ENCODE results near the gene ZNF44.

The ZNF44 gene

DNA sequence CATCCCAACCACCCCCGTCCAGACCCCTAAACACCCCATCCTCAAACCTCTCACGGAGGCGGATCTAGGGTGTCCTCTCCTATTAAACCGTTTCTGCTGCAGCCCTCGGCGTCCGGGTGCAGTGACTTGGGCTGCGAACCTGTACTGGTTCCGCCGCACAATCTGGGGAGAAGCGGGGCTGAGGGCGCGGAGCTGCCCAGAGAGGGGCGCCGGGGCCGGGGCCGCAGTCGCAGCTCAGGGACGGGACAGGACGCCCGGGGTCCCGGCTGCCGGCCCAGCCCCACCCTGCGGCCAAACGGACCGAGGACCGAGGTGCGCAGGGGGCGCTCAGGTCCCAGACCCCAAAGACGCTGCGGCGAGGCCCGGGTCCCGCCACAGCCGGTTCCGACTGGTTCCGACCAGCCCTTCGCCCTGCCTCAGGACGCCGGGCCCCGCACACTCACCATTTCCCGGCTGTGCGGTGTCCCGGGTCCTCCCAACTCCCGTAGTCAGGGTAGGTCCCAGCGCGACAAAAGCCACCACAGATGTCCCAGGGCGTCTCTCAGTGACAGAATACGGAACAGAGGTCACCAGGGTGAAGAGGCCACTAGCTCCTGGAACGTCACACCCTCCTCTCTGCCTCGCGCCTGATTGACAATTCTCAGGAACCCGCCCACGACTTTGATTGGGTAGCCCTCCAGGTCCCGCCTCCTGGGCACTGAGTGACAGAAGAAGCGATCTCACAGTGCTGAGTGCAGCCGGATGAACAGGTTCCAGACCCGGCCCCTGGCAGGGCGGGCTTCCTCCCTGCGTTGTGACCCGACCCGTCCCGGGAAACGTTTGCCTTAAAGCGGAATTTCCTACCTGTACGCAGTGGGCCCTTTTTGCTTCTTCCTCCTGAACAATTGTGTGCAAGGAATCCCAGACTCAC, at the start of gene ZNF44:
TSS of gene ZNF44 (minus strand) at position 635 of the 910 bp plus-strand sequence. CDS start at position 446, 189 bp downstream.
- TF ChIP-seq, protein P1, sequence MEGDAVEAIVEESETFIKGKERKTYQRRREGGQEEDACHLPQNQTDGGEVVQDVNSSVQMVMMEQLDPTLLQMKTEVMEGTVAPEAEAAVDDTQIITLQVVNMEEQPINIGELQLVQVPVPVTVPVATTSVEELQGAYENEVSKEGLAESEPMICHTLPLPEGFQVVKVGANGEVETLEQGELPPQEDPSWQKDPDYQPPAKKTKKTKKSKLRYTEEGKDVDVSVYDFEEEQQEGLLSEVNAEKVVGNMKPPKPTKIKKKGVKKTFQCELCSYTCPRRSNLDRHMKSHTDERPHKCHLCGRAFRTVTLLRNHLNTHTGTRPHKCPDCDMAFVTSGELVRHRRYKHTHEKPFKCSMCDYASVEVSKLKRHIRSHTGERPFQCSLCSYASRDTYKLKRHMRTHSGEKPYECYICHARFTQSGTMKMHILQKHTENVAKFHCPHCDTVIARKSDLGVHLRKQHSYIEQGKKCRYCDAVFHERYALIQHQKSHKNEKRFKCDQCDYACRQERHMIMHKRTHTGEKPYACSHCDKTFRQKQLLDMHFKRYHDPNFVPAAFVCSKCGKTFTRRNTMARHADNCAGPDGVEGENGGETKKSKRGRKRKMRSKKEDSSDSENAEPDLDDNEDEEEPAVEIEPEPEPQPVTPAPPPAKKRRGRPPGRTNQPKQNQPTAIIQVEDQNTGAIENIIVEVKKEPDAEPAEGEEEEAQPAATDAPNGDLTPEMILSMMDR (IDR thresholded peaks at IDR 0.05; ENCODE audit: control insufficient read depth, insufficient read depth, low read depth, low read length, missing control alignments): no peak
- H3K4me3 ChIP-seq (ENCODE audit: control insufficient read depth, low read depth, low read length): peak within 1 kb of the TSS; percentile 69
- peak; percentile 68 for DNase-seq (ENCODE audit: low read depth)

DNA sequence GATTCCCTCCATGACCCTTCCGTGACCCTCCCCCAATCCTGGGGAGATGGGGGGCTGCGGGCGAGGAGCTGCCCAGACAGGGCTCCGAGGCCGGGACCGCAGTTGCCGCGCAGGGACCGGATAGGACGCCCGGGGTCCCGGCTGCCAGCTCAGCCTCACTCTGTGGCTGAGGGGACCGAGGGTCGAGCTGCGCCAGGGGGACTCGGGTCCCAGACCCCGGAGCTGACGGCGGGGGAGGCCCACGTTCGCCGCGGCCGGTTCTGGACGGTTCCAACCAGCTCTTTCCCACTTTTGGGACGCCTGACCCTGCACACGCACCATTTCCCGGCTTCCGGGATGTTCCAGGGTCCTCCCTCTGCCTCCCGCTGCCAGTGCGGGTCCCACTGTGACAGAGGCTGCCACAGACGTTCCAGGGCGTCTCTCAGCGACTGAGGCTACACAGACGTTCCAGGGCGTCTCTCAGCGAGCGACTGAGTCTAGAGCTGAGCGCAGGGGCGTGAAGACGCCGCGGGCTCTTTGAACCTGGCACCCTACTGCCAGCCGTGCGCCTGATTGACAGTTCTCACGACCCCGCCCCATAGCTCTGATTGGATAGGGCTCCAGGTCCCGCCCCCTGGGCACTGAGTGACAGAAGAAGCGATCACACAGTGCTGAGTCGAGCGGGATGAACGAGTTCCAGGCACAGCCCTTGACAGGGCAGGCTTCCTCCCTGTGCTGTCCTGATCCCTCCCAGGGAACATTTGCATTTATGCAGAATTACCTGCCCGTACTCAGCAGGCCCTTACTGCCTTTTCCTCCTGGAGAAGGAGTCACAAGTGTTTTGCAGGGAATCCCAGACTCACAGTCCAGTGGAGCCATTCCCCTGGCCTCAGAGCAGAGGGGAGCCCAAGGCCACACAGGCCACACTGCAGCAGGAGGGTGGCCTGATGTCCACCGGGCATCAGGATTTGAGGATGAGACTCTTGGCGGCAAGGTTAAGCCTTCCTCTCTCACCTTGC, 38.8 kb upstream of the ZNF44 start, which contains the start of gene ZNF563:
TSS of gene ZNF563 (minus strand) at position 472 of the 998 bp plus-strand sequence. CDS start at position 321, 151 bp downstream.
- DNase-seq (ENCODE audit: low read depth): peak; percentile 73
- TF ChIP-seq, protein P1 (IDR thresholded peaks at IDR 0.05; ENCODE audit: control insufficient read depth, insufficient read depth, low read depth, low read length, missing control alignments): no peak
- peak within 1 kb of the TSS; percentile 96 for H3K4me3 ChIP-seq (ENCODE audit: control insufficient read depth, low read depth, low read length)

DNA sequence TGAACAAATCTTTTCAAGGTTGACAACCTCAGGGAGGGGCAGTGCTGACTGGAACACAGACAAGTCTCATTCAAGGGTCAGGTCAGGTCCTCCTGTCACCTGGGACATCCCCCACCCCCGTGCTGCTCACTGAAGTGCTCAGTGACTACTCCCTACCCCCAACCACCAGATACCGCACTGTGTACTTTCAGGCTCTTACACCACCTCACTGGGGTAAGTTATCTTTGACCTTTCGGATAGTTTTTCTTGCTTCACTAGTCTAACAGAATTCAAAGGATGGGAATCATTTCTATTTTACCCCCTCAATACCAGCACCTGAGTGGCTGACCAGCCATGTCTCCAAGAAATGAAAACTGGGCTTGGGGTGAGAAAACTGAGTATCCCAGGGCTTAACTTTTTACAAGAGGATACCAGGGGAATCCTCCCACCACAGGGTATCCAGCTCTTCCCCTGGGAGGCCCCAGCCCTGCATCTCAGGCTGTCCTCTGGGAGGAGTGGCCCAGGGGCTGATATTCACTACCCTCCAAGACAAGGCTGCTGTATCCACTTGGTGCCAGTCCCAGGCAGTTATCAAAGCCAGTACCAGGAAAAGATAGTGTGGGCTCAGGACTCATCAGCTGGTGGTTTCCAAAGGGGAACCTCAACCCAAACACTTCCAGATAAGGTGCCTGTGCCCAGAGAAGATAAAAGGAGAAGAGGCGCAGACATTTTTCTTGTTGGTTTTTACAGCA, 36.7 kb upstream of the ZNF44 start:
- no peak overlapping the region for H3K4me3 ChIP-seq (ENCODE audit: control insufficient read depth, low read depth, low read length)
- TF ChIP-seq, protein P1 (IDR thresholded peaks at IDR 0.05; ENCODE audit: control insufficient read depth, insufficient read depth, low read depth, low read length, missing control alignments): no peak

DNA sequence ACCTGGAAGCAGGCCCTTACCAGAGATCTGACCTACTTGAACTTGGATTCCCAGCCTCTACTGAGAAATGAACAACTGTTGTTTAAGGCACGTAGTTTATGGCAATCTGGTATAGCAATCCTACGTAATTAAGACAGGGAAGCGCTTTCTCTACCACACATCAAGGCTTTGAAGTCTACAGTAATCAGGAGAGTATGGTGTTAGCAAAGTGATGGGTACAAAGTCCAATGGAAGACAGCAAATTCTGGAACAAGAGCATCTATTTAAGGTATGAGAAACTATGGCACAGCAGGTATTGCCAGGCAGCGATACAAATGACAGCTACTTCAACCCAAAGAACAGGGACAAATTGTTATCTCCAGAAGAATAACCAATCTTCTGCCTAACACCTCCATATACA, 35.7 kb upstream of the ZNF44 start:
- DNase-seq (ENCODE audit: low read depth): no peak
- no peak overlapping the region for H3K4me3 ChIP-seq (ENCODE audit: control insufficient read depth, low read depth, low read length)
- TF ChIP-seq, protein P1 (IDR thresholded peaks at IDR 0.05; ENCODE audit: control insufficient read depth, insufficient read depth, low read depth, low read length, missing control alignments): no peak

More for the DNA sequence above, 36.7 kb upstream of the ZNF44 start:
- DNase-seq (ENCODE audit: low read depth): no peak

DNA sequence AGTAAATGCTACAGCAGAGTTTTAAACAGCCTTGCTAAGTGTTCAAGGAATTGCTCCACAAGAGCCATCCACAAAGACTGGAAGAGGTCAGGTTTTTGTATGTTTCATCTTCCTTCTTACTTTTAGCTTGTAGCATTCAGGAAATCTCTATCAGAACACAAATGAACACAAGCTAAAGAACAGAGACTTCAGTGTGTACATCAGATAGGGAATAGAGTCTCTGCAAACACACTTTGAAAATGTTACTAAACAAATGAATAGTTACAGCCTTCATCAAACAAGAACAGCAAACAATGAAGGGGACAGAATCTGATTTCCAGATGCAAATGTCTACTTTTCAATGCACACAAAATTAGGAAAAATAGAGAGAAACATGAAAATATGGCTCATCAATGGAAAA, 31.0 kb upstream of the ZNF44 start:
- no peak overlapping the region for H3K4me3 ChIP-seq (ENCODE audit: control insufficient read depth, low read depth, low read length)
- no peak for DNase-seq (ENCODE audit: low read depth)
- TF ChIP-seq, protein P1 (IDR thresholded peaks at IDR 0.05; ENCODE audit: control insufficient read depth, insufficient read depth, low read depth, low read length, missing control alignments): no peak

Data from AG09309 (cell line).